GM19452 (cell line): ENCODE results near the gene GPR119.
"Not testable (repeated sequence)": the region's sequence is repeated elsewhere in the genome, so short reads cannot be mapped to it uniquely, and the experiment has no call there.

Source experiments
- ATAC-seq: cut with Tn5 transposase; IDR thresholded peaks from one replicate; pipeline ENCODE4 v1.9.1; 2021; ENCODE audit not compliant: unreplicated experiment

Gene GPR119

GRCh38 chrX:130339408-130340222, 45.9 kb downstream of the GPR119 start, which contains the start of gene SLC25A14:
Gene SLC25A14, plus strand, starts transcription at chrX:130339919. Its CDS starts 360 bp downstream, at chrX:130340279.
- peak; percentile 97 for ATAC-seq

GRCh38 chrX:130338869-130339268, 46.6 kb downstream of the GPR119 start:
- not testable (repeated sequence) for ATAC-seq

- no peak for ATAC-seq
Observed at GRCh38 chrX:130336531-130336930, 48.9 kb downstream of the GPR119 start.
